T-cell (primary cell): Measurements from ENCODE around the gene PLSCR5. TPM values are rescaled to one million over a fixed set of nuclear protein-coding genes. Genes with fewer than 3 reads are reported as not detected.

ENCODE experiments used
- ATAC-seq, 4 experiments: fragments of 200-7000 bp in 3 of 4; fragments of 150-1000 bp in 1 of 4; cut with Tn5 transposase; replicated peaks in 1 of 4; 1 replicate in 3 of 4; 2 replicates in 1 of 4; pipeline ENCODE4 v1.10.0; 2021; ENCODE audit warnings: moderate library complexity in 3 of 4, mild to moderate bottlenecking in 2 of 4, moderate number of reproducible peaks in 1 of 4
- CTCF ChIA-PET, 2 donors: fragments of 300-600 bp; sonication (Branson Sonifier 250); formaldehyde crosslinking; loops; one replicate each; lab custom pipeline; 2022; ENCODE audit warnings: antibody characterized with exemption in 2 of 2; lab: Charles Lee
- POLR2A ChIA-PET, 2 donors: fragments of 300-600 bp; sonication (Branson Sonifier 250); formaldehyde crosslinking; loops; one replicate each; lab custom pipeline; 2022; ENCODE audit warnings: antibody characterized with exemption in 2 of 2; lab: Charles Lee
- DNase-seq, 35 experiments: peaks; one replicate each; pipeline versions ENCODE4 v3.0.0 to v3.0.0-alpha.2; 2013 to 2023
- H3K27ac ChIP-seq: one replicate; pipeline ENCODE4 v1.5.1; 2013; ENCODE audit warnings: low read length
- H3K27me3 ChIP-seq, 2 experiments: replicated peaks in 1 of 2; 1 replicate in 1 of 2; 2 replicates in 1 of 2; pipeline versions ENCODE4 v1.6.1 to v1.7.0; 2013; ENCODE audit warnings: low read length in 1 of 2, mixed read lengths in 1 of 2; ENCODE audit not compliant: control insufficient read depth in 2 of 2, insufficient read depth in 2 of 2; ENCODE audit errors: extremely low read depth in 1 of 2
- H3K36me3 ChIP-seq, 2 donors: 1 replicate in 1 of 2; 2 replicates in 1 of 2; pipeline versions ENCODE4 v1.6.1 to v1.7.0; 2013; ENCODE audit warnings: low read length in 1 of 2; ENCODE audit not compliant: control insufficient read depth in 2 of 2, insufficient read depth in 1 of 2; ENCODE audit errors: extremely low read depth in 1 of 2
- H3K4me1 ChIP-seq, 2 experiments: 1 replicate in 1 of 2; 2 replicates in 1 of 2; pipeline versions ENCODE4 v1.6.1 to v1.7.0; 2013; ENCODE audit warnings: low read length in 2 of 2, mixed read lengths in 1 of 2; ENCODE audit not compliant: insufficient read depth in 2 of 2, control insufficient read depth in 1 of 2; ENCODE audit errors: extremely low read depth in 1 of 2
- H3K4me3 ChIP-seq, 2 donors: 1 replicate in 1 of 2; 2 replicates in 1 of 2; pipeline versions ENCODE4 v1.5.1 to v1.7.0; 2013; ENCODE audit warnings: mild to moderate bottlenecking in 2 of 2, low read length in 1 of 2, moderate library complexity in 1 of 2; ENCODE audit not compliant: control insufficient read depth in 1 of 2; ENCODE audit errors: extremely low read depth in 1 of 2
- H3K9me3 ChIP-seq: 2 replicates; pipeline ENCODE4 v1.7.0; 2013
- H3K27ac Mint-ChIP-seq, 2 donors: one replicate each; pipeline ENCODE4 v1.8.0; 2020 to 2021; ENCODE audit warnings: mild to moderate bottlenecking in 2 of 2, mixed read lengths in 2 of 2
- H3K27me3 Mint-ChIP-seq, 2 donors: one replicate each; pipeline ENCODE4 v1.8.0; 2021 to 2022; ENCODE audit warnings: mixed read lengths in 2 of 2
- H3K36me3 Mint-ChIP-seq: one replicate; pipeline ENCODE4 v1.8.0; 2021; ENCODE audit warnings: mixed read lengths
- H3K4me1 Mint-ChIP-seq, 3 donors: one replicate each; pipeline ENCODE4 v1.8.0; 2020 to 2022; ENCODE audit warnings: mixed read lengths in 3 of 3, mild to moderate bottlenecking in 1 of 3
- H3K4me3 Mint-ChIP-seq, 3 donors: one replicate each; pipeline ENCODE4 v1.8.0; 2020 to 2022; ENCODE audit warnings: mild to moderate bottlenecking in 3 of 3, mixed read lengths in 3 of 3, moderate library complexity in 3 of 3
- H3K9me3 Mint-ChIP-seq, 3 donors: one replicate each; pipeline ENCODE4 v1.8.0; 2020 to 2022; ENCODE audit warnings: mixed read lengths in 3 of 3
- WGBS: methylation state at CpG from one replicate; pipeline ENCODE4 v1.1.5; 2013; ENCODE audit warnings: missing lambda C conversion rate; ENCODE audit not compliant: insufficient coverage; 5-methylcytosine and 5-hydroxymethylcytosine counted together
- total RNA-seq, 35 experiments: library from RNA in 6 of 35; stranded (reverse) in 6 of 35; fragments of 120-200 nt in 1 of 35; gene quantifications; one replicate each; pipeline versions ENCODE4 v1.2.1 to v1.2.4 and lab custom pipeline; 2013 to 2026

The PLSCR5 gene
- total RNA-seq, 5 donors from 2014 or later (not counting 1 experiment from before 2014, with no cell fraction given): not detected

GRCh38 chr3:146554151-146554760 is 50.9 kb downstream of the PLSCR5 start:
- CTCF ChIA-PET: no interaction called here
- Mint-ChIP-seq H3K27me3 (no peaks in the 10 kb centered on the region), H3K9me3 (no peaks in the 10 kb centered on the region), H3K27ac (no peak overlapping the region), H3K36me3 (no peaks in the 10 kb centered on the region), H3K4me1 (peaks cover 16 to 24% (median 22%) of the 10 kb centered on the region in 3 donors), H3K4me3 (no peak overlapping the region)
- no peaks in the 10 kb centered on the region for H3K27me3 ChIP-seq
- H3K4me1 ChIP-seq: no peaks in the 10 kb centered on the region
- no peaks in the 10 kb centered on the region for H3K9me3 ChIP-seq
- DNase-seq (no peak), ATAC-seq (no peak)
- H3K27ac ChIP-seq: no peak overlapping the region
- 63% methylated on average over 1 of the region's 7 CpGs for WGBS
- no peaks in the 10 kb centered on the region for H3K36me3 ChIP-seq
- H3K4me3 ChIP-seq: no peak overlapping the region
- POLR2A ChIA-PET: interaction anchor here (0.6 to 0.7 kb wide), 2 partner anchors 34 to 84 kb away, joined by 3 to 4 read pairs; no protein-coding TSS in a partner anchor

DNA sequence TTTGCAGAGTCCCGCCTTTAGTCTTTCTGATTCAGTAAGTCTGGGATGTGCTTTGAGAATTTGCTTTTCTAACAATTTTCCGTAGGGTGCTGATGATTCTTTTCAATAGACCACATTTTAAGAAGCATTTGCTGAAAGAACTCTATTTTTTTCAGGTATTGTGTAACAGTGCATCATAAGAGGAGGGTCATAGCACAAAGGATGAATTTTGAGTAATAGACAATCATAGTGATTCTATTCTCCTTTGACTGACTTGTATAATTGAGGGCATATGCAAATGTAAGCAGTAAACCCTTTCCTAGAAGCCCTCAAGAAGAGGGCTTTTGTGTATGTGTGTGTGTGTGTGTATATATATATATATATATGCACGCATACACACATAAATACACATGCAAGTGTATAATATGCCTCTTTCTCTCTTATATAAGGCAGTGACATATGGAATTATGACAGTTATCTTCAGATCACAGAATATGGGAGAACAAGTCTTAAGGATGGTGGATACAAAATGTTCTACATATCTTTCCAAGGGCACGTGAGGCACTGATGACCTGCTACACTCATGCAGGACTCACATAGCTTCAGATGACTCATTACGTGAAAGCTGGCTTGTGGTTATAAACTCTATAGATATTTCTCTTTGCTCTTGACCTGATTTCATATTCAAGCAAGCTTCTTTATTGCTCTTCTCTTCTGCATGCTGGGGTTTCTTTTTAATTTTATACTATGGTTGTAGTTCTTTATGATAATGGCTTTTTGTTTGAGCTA is 54.2 kb downstream of the PLSCR5 start:
- Histone ChIP-seq H3K27ac (no peak overlapping the region), H3K36me3 (no peaks in the 10 kb centered on the region), H3K4me1 (no peaks in the 10 kb centered on the region), H3K9me3 (no peaks in the 10 kb centered on the region), H3K4me3 (no peak overlapping the region), H3K27me3 (no peaks in the 10 kb centered on the region)
- 43% methylated on average over 1 of the region's 5 CpGs for WGBS
- ATAC-seq (peak in 1 of 4 experiments; percentile 46), DNase-seq (no peak)
- H3K36me3 Mint-ChIP-seq: no peaks in the 10 kb centered on the region
- POLR2A ChIA-PET: interaction anchor here in 1 of 2 donors (0.7 kb wide), 1 partner anchor 62 kb away, joined by 3 read pairs; no protein-coding TSS in a partner anchor
- H3K4me3 Mint-ChIP-seq: peak overlapping the region in 1 of 3 donors; percentile 16
- CTCF ChIA-PET: interaction anchor here (0.5 to 0.6 kb wide), 2 partner anchors 60 to 65 kb away, joined by 3 to 4 read pairs; no protein-coding TSS in a partner anchor
- peaks cover 34 to 49% (median 36%) of the 10 kb centered on the region in 3 donors for H3K4me1 Mint-ChIP-seq
- no peak overlapping the region for H3K27ac Mint-ChIP-seq
- no peaks in the 10 kb centered on the region for H3K9me3 Mint-ChIP-seq
- H3K27me3 Mint-ChIP-seq: no peaks in the 10 kb centered on the region

- no peaks in the 10 kb centered on the region for H3K36me3 Mint-ChIP-seq
- no peaks in the 10 kb centered on the region for H3K9me3 ChIP-seq
- no peak overlapping the region for H3K4me3 ChIP-seq
- ChIA-PET POLR2A (no interaction called here), CTCF (interaction anchor here in 1 of 2 donors (0.6 kb wide), 1 partner anchor 25 kb away, joined by 3 read pairs; no protein-coding TSS in a partner anchor)
- H3K4me3 Mint-ChIP-seq: peak overlapping the region in 2 of 3 donors; percentile 16 to 26
- H3K27me3 ChIP-seq: no peaks in the 10 kb centered on the region
- peaks cover 36 to 52% (median 37%) of the 10 kb centered on the region in 3 donors for H3K4me1 Mint-ChIP-seq
- no peaks in the 10 kb centered on the region for H3K9me3 Mint-ChIP-seq
- H3K27ac ChIP-seq: no peak overlapping the region
- DNase-seq (no peak), ATAC-seq (no peak)
- H3K27ac Mint-ChIP-seq: peak overlapping the region; percentile 69 to 70
- no peaks in the 10 kb centered on the region for H3K27me3 Mint-ChIP-seq
- H3K36me3 ChIP-seq: no peaks in the 10 kb centered on the region
- H3K4me1 ChIP-seq: no peaks in the 10 kb centered on the region
Measured at GRCh38 chr3:146550070-146550615, 55.0 kb downstream of the PLSCR5 start.

GRCh38 chr3:146547235-146547835 is 57.8 kb downstream of the PLSCR5 start:
- no peaks in the 10 kb centered on the region for H3K27me3 ChIP-seq
- H3K36me3 Mint-ChIP-seq: no peaks in the 10 kb centered on the region
- no peak for DNase-seq
- no peaks in the 10 kb centered on the region for H3K9me3 ChIP-seq
- H3K9me3 Mint-ChIP-seq: no peaks in the 10 kb centered on the region
- H3K4me3 Mint-ChIP-seq: no peak overlapping the region
- peaks cover 7 to 8% of the 10 kb centered on the region in 2 experiments for H3K4me1 ChIP-seq
- no peak overlapping the region for H3K27ac Mint-ChIP-seq
- no peak for ATAC-seq
- POLR2A ChIA-PET: no interaction called here
- no peak overlapping the region for H3K4me3 ChIP-seq
- no peaks in the 10 kb centered on the region for H3K27me3 Mint-ChIP-seq
- no peak overlapping the region for H3K27ac ChIP-seq
- H3K36me3 ChIP-seq: no peaks in the 10 kb centered on the region
- CTCF ChIA-PET: no interaction called here
- peaks cover 49 to 62% (median 51%) of the 10 kb centered on the region in 3 donors for H3K4me1 Mint-ChIP-seq

GRCh38 chr3:146546366-146546965 is 58.7 kb downstream of the PLSCR5 start:
- H3K4me1 Mint-ChIP-seq: peaks cover 57 to 71% (median 60%) of the 10 kb centered on the region in 3 donors
- ChIA-PET POLR2A (no interaction called here), CTCF (no interaction called here)
- no peaks in the 10 kb centered on the region for H3K36me3 Mint-ChIP-seq
- no peaks in the 10 kb centered on the region for H3K9me3 Mint-ChIP-seq
- ATAC-seq: no peak
- H3K27me3 Mint-ChIP-seq: no peaks in the 10 kb centered on the region
- H3K27ac Mint-ChIP-seq: peak overlapping the region; percentile 25 to 46
- H3K4me3 ChIP-seq: no peak overlapping the region
- H3K4me1 ChIP-seq: peaks cover 11% of the 10 kb centered on the region in 2 experiments
- H3K27me3 ChIP-seq: no peaks in the 10 kb centered on the region
- H3K4me3 Mint-ChIP-seq: peak overlapping the region in 1 of 3 donors; percentile 96
- H3K36me3 ChIP-seq: no peaks in the 10 kb centered on the region
- DNase-seq: no peak
- H3K27ac ChIP-seq: no peak overlapping the region
- whole genome bisulfite sequencing: no CpG with 5 or more reads among the region's 1 CpG
- H3K9me3 ChIP-seq: no peaks in the 10 kb centered on the region
